ENCODE results near the gene TUSC2.

The TUSC2 gene

GRCh38 chr3:50296721-50297383, 31.2 kb downstream of the TUSC2 start:
- TF ChIP-seq FOXP2 (optimal IDR thresholded peaks at IDR 0.05; ENCODE audit: borderline replicate concordance, extremely low read depth, extremely low read length, insufficient read depth) (no peak), TAF1 (IDR thresholded peaks at IDR 0.05; ENCODE audit: borderline replicate concordance, insufficient read depth, low read length) (no peak), SIN3A (IDR thresholded peaks at IDR 0.05; ENCODE audit: borderline replicate concordance, insufficient read depth, low read length) (no peak), POLR2AphosphoS5 (IDR thresholded peaks at IDR 0.05; ENCODE audit: low read depth, low read length) (no peak), REST (IDR thresholded peaks at IDR 0.05; ENCODE audit: insufficient read depth in 1 of 2, low read depth in 2 of 2, low read length in 2 of 2) (no peak)

DNA sequence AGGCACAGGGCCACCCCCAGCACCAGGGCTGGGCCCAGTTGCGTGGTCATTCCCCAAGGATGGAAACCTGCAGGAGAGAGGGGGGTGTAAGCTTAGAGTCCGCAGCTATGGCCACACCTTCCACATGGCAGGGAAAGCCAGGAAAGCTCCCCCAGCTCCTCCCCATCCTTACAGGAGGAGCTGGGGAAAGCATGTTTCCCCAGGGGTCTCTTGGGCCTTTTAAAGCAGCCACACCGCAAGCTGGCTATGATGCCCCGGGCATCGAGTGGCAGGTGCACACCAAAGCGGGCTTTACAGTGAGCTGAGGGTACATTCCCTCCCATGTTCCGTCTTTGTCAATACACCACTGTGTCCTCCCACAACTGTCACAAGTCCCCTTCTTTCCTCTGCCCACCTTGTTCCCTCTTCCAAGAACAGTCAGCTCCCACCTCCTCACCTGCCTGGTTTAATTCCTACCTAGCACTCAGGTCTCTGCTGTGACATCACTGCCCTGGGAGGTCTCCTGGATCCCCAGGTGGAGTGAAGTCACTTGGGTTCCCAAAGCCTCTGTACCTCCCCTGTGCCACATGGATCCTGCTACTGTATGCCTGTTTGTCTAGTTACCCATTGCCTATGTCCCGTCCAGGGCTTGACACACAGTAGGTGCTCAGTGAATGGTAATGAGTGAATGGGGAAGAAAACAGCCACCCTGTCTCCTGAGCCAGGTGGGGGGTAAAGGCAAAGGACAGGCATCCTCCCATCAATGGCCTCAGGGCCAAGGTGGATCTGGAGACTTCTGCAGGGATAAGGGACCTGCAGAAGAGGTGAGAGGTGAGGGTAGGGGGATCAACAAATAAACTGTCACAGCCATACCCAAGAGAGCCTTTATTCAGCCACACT, 32.2 kb downstream of the TUSC2 start:
- TF ChIP-seq SIN3A (IDR thresholded peaks at IDR 0.05; ENCODE audit: borderline replicate concordance, insufficient read depth, low read length) (no peak), TAF1 (IDR thresholded peaks at IDR 0.05; ENCODE audit: borderline replicate concordance, insufficient read depth, low read length) (no peak), FOXP2 (optimal IDR thresholded peaks at IDR 0.05; ENCODE audit: borderline replicate concordance, extremely low read depth, extremely low read length, insufficient read depth) (no peak), POLR2AphosphoS5 (IDR thresholded peaks at IDR 0.05; ENCODE audit: low read depth, low read length) (no peak), REST (IDR thresholded peaks at IDR 0.05; ENCODE audit: insufficient read depth in 1 of 2, low read depth in 2 of 2, low read length in 2 of 2) (no peak)

GRCh38 chr3:50294492-50295403, 33.3 kb downstream of the TUSC2 start:
- TF ChIP-seq POLR2AphosphoS5 (IDR thresholded peaks at IDR 0.05; ENCODE audit: low read depth, low read length) (no peak), SIN3A (IDR thresholded peaks at IDR 0.05; ENCODE audit: borderline replicate concordance, insufficient read depth, low read length) (no peak)

DNA sequence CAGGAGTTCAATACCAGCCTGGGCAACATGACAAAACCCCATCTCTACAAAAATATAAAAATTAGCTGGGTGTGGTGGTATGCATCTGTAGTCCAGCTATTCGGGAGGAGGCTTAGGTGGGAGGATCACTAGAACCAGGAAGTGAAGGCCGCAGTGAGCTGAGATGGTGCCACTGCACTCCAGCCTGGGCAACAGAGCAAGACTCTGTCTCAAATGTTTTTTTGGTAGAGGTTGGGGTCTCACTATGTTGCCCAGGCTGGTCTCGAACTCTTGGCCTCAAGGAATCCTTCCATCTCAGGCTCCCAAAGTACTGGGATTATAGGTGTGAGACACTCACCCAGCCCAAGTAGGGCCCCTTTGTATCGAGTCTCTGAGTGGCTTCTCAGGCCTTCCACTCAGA, 33.9 kb downstream of the TUSC2 start:
- TF ChIP-seq POLR2AphosphoS5 (IDR thresholded peaks at IDR 0.05; ENCODE audit: low read depth, low read length) = no peak

- TF ChIP-seq POLR2AphosphoS5 (IDR thresholded peaks at IDR 0.05; ENCODE audit: low read depth, low read length) (no peak), SIN3A (IDR thresholded peaks at IDR 0.05; ENCODE audit: borderline replicate concordance, insufficient read depth, low read length) (no peak), REST (IDR thresholded peaks at IDR 0.05; ENCODE audit: insufficient read depth in 1 of 2, low read depth in 2 of 2, low read length in 2 of 2) (no peak), FOXP2 (optimal IDR thresholded peaks at IDR 0.05; ENCODE audit: borderline replicate concordance, extremely low read depth, extremely low read length, insufficient read depth) (no peak), TAF1 (IDR thresholded peaks at IDR 0.05; ENCODE audit: borderline replicate concordance, insufficient read depth, low read length) (no peak)
These were observed 34.8 kb downstream of the TUSC2 start for GRCh38 chr3:50293079-50293801.
